Suprapubic skin (tissue), 3 donors: ENCODE measurements around the gene INF2.

Source experiments
- CTCF ChIP-seq, 2 donors: fragments of 200-600 bp in 1 of 2; fragments of 450-650 bp in 1 of 2; sonication (generic) in 1 of 2; IDR thresholded peaks; one replicate each; pipeline ENCODE4 v1.5.1; 2016 to 2019; ENCODE audit warnings: antibody characterized with exemption in 2 of 2, mild to moderate bottlenecking in 1 of 2, moderate library complexity in 1 of 2
- POLR2AphosphoS5 ChIP-seq, 3 donors: sonication (generic); formaldehyde crosslinking; IDR thresholded peaks; one replicate each; pipeline ENCODE4 v1.6.1; 2017; ENCODE audit warnings: antibody characterized with exemption in 3 of 3

DNA sequence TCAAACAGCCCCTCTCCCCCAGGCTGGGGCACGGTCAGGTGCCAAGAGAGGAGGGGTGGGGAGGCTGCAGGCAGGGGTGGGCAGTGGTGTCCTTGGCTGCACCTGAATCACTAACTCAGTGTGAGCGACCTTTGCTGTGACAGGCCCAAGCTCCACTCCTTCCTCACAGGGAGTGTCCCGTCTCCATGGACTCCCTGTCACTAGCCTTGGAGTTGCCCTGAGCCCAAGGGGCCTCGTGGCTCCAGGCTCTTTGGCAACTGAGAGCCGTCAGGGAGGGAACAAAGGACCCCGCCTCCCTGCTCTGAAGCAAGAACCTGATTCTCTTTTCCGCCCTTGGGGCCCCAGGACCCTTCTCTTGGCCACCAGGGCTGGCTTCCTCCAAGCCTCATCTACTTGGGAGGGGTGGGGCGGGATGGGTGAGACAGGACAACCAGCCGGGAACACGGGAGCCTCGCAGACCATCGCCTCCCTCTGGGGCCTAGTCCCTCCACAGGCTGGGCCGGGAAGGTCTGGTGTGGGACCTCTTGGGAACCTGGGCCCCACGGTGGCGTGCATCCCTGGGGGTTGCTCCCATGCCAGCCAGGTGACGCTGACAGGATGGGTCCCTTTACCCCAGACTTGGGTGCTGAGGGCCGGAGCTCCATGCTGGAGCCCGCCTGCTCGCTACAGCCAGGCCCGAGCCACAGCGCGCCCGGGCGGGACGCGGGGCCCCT lies 33.7 kb downstream of the INF2 start:
- TF ChIP-seq CTCF (IDR thresholded peaks at IDR 0.05): no peak
- no peak for TF ChIP-seq POLR2AphosphoS5 (IDR thresholded peaks at IDR 0.05)
